HEK293 (cell line): ENCODE measurements around the gene SLC27A3.

Experiments used
- CTCF ChIA-PET: fragments of 350-600 bp; formaldehyde crosslinking; extraction: SDS; loops from one replicate; lab custom pipeline; 2021; ENCODE audit warnings: antibody characterized with exemption; lab: Yijun Ruan, JAX
- POLR2A ChIA-PET: fragments of 300-600 bp; formaldehyde crosslinking; extraction: SDS; loops from one replicate; lab custom pipeline; 2020; ENCODE audit warnings: antibody characterized with exemption, inconsistent platforms; lab: Yijun Ruan, JAX
- H3K27ac ChIP-seq: fragments of 200-500 bp; sonication (Bioruptor generic); 2 replicates; pipeline ENCODE4 v1.5.1; 2014; ENCODE audit warnings: low read depth, low read length, control low read depth, inconsistent platforms; ENCODE audit errors: extremely low read depth
- H3K36me3 ChIP-seq, 2 experiments: fragments of 200-500 bp in 1 of 2; sonication (Bioruptor generic) in 1 of 2; 1 replicate in 1 of 2; 2 replicates in 1 of 2; pipeline ENCODE4 v1.5.1; 2014 to 2017; ENCODE audit warnings: inconsistent platforms in 2 of 2, low read length in 2 of 2; ENCODE audit not compliant: control insufficient read depth in 2 of 2, insufficient read depth in 1 of 2
- H3K4me1 ChIP-seq: fragments of 200-500 bp; sonication (Bioruptor generic); 2 replicates; pipeline ENCODE4 v1.5.1; 2014; ENCODE audit warnings: mild to moderate bottlenecking, low read length, inconsistent platforms; ENCODE audit not compliant: control insufficient read depth, insufficient read depth
- H3K4me3 ChIP-seq: 2 replicates; pipeline ENCODE4 v1.5.1; 2011; ENCODE audit warnings: low read depth, mild to moderate bottlenecking, control low read depth, low read length, moderate library complexity
- H3K9me3 ChIP-seq: fragments of 200-500 bp; sonication (Bioruptor generic); 2 replicates; pipeline ENCODE4 v1.5.1; 2014; ENCODE audit warnings: low read depth, low read length, inconsistent platforms; ENCODE audit not compliant: control insufficient read depth, insufficient read depth
- EGR2 ChIP-seq: fragments of 450-650 bp; formaldehyde crosslinking; IDR thresholded peaks from 2 replicates; pipeline ENCODE4 v1.5.1; 2016; ENCODE audit warnings: low read depth, missing biosample characterization, missing genetic modification characterization
- GLIS2 ChIP-seq: fragments of 450-650 bp; formaldehyde crosslinking; IDR thresholded peaks from 2 replicates; pipeline ENCODE4 v1.5.1; 2016; ENCODE audit warnings: missing biosample characterization, missing genetic modification characterization
- IKZF3 ChIP-seq: fragments of 450-650 bp; IDR thresholded peaks from 2 replicates; pipeline ENCODE4 v1.5.0; 2018; ENCODE audit warnings: missing biosample characterization, mild to moderate bottlenecking, missing genetic modification characterization, moderate library complexity
- KLF7 ChIP-seq: fragments of 450-650 bp; formaldehyde crosslinking; IDR thresholded peaks from 2 replicates; pipeline ENCODE4 v1.5.1; 2016; ENCODE audit warnings: missing biosample characterization, missing genetic modification characterization, borderline replicate concordance
- ZNF16 ChIP-seq: fragments of 450-650 bp; formaldehyde crosslinking; IDR thresholded peaks from 2 replicates; pipeline ENCODE4 v1.5.1; 2016; ENCODE audit warnings: low read depth, missing biosample characterization, missing genetic modification characterization
- ZNF221 ChIP-seq: fragments of 450-650 bp; formaldehyde crosslinking; IDR thresholded peaks from 2 replicates; pipeline ENCODE4 v1.5.1; 2017; ENCODE audit warnings: missing biosample characterization, missing genetic modification characterization, borderline replicate concordance
- ZNF26 ChIP-seq: fragments of 450-650 bp; formaldehyde crosslinking; IDR thresholded peaks from 2 replicates; pipeline ENCODE4 v1.5.1; 2016; ENCODE audit warnings: missing biosample characterization, missing genetic modification characterization
- ZNF555 ChIP-seq: fragments of 450-650 bp; formaldehyde crosslinking; conservative IDR thresholded peaks from 2 replicates; pipeline ENCODE4 v1.5.1; 2017; ENCODE audit warnings: missing biosample characterization, mild to moderate bottlenecking, missing genetic modification characterization, inconsistent platforms
- ZNF776 ChIP-seq: fragments of 450-650 bp; formaldehyde crosslinking; IDR thresholded peaks from 2 replicates; pipeline ENCODE4 v1.5.0; 2017; ENCODE audit warnings: missing biosample characterization, missing genetic modification characterization, borderline replicate concordance
- ZSCAN16 ChIP-seq: fragments of 450-650 bp; formaldehyde crosslinking; IDR thresholded peaks from 2 replicates; pipeline ENCODE4 v1.5.1; 2016; ENCODE audit warnings: missing biosample characterization, missing genetic modification characterization
- TF ChIP-seq, protein P1 (sequence below): fragments of 450-650 bp; formaldehyde crosslinking; IDR thresholded peaks from 2 replicates; pipeline ENCODE4 v1.5.0; 2017; ENCODE audit warnings: missing biosample characterization, missing genetic modification characterization, borderline replicate concordance

Gene SLC27A3

DNA sequence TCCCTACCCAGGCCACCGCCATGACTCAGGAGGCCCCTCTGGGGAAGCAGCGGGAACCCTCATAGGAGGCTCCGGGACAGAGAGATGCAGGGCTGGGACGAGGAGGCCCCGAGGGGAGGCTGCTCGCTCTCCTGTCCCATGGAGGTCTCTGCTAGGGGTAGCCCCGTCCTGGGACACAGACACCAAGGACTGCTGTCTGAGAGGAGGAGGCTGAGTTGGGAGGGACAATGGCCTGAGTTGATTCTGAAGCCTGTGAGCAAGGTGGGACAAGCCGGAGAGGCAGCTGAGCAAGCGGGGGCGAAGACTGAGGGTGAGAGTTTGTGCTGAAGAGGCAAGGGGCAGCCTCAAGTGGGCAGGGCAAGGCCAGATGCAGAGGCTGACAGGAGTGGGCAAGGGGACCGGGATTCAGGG is 17.4 kb downstream of the SLC27A3 start (continued):
- TF ChIP-seq EGR2 (tag by site-specific recombination), result no peak
- TF ChIP-seq, all 188 proteins: peak for 2

GRCh38 chr1:153793261-153793972 is 18.2 kb downstream of the SLC27A3 start:
- ChIA-PET POLR2A (interaction anchor here (1.1 kb wide), 1 partner anchor 197 kb away, joined by 3 read pairs; the partner anchor contains the start of gene RPS27), CTCF (interaction anchor here (0.6 to 1.1 kb wide), 3 partner anchors 27 to 298 kb away, joined by 3 to 5 read pairs (median 3); no protein-coding TSS in a partner anchor)
- Histone ChIP-seq H3K4me3 (no peak overlapping the region), H3K4me1 (no peaks in the 10 kb centered on the region), H3K9me3 (no peaks in the 10 kb centered on the region), H3K36me3 (no peaks in the 10 kb centered on the region), H3K27ac (no peak overlapping the region)
- no peak for TF ChIP-seq ZSCAN16
- TF ChIP-seq ZNF16, result no peak
- no peak for TF ChIP-seq KLF7 (tag by site-specific recombination)
- TF ChIP-seq ZNF776, result no peak
- no peak for TF ChIP-seq ZNF221
- TF ChIP-seq ZNF26 (tag by site-specific recombination), result no peak

DNA sequence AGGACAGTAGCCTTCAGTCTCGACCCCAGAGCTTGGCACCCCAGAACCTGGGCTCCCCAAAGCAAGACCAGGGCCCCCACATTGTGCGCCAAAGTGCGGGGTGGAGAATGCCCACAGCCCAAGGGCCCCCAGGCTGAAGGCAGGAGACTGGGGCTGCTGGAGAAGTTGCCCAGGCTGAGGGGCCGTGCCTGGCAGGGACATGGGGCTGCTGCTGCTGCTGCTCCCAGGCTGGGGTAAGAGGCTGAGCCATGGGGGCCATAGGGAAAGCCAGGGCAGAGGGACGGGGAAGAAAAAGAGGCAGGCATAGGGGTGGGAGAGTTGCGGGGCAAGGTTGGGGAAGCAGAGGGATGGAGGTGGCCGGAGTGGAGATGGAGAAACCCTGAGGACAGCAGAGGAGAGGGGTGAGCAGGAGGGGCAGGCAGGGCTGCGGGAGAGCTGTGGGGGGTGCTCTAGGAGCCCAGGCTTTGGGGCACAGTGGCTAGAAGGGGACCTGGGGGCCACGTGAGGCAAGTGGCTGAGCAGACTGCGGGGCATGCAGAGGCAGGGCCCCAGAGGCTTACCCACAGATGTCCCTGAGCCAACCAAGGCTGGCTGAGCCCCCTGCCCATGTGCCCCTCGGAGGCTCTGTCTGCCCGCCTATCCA is 18.9 kb downstream of the SLC27A3 start:
- H3K36me3 ChIP-seq, result no peaks in the 10 kb centered on the region
- POLR2A ChIA-PET, result no interaction called here

DNA sequence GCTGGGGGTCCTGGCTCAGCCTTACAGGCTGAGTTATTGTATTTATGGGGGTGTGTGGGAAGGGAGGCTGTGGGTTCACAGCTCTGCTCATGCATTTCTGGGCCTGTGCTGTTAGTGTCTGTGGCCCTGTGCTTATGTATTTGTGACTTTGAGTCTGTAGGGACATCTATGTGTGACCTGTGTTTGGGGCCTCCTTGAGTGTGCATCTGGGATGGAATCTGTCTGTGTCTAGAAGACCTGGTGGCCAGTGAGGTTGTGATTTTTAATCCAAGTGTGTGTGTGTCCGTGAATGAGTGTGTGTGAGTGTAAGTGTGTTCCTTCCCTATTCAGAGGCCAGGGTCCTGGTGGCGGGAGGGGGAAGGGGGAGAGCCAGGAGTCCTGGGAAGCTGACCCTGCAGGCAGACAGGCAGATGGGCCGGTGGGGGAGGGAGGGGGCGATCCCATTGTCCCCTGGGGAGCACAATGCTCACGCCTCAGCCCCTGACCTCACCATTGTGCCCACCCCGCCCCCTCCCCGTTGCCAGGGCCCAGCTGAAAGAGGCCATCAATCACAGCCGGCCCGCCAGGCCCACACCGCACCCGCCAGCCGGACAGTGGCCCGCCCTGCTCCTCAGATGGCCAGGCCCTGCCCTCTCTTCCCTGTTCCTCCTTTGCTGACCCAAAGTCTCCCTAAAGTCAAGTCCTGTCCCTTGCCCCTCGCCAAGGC is 19.6 kb downstream of the SLC27A3 start:
- ChIA-PET CTCF (interaction anchor here (0.9 kb wide), 1 partner anchor 194 kb away, joined by 3 read pairs; no protein-coding TSS in a partner anchor), POLR2A (interaction anchor here (1.3 kb wide), 1 partner anchor 196 kb away, joined by 3 read pairs; the partner anchor contains the start of gene RPS27)
- no peaks in the 10 kb centered on the region for H3K9me3 ChIP-seq
- peaks cover 0 to 2% of the 10 kb centered on the region in 2 experiments; a peak in 1 of 3 replicates for H3K36me3 ChIP-seq
- TF ChIP-seq, protein P1, sequence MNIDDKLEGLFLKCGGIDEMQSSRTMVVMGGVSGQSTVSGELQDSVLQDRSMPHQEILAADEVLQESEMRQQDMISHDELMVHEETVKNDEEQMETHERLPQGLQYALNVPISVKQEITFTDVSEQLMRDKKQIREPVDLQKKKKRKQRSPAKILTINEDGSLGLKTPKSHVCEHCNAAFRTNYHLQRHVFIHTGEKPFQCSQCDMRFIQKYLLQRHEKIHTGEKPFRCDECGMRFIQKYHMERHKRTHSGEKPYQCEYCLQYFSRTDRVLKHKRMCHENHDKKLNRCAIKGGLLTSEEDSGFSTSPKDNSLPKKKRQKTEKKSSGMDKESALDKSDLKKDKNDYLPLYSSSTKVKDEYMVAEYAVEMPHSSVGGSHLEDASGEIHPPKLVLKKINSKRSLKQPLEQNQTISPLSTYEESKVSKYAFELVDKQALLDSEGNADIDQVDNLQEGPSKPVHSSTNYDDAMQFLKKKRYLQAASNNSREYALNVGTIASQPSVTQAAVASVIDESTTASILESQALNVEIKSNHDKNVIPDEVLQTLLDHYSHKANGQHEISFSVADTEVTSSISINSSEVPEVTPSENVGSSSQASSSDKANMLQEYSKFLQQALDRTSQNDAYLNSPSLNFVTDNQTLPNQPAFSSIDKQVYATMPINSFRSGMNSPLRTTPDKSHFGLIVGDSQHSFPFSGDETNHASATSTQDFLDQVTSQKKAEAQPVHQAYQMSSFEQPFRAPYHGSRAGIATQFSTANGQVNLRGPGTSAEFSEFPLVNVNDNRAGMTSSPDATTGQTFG (tag by site-specific recombination), result no peak
- TF ChIP-seq EGR2 (tag by site-specific recombination), result peak; percentile 26
- no peak overlapping the region for H3K27ac ChIP-seq
- H3K4me3 ChIP-seq, result no peak overlapping the region
- no peaks in the 10 kb centered on the region for H3K4me1 ChIP-seq

More for the DNA sequence above, 18.9 kb downstream of the SLC27A3 start:
- no peak for TF ChIP-seq ZNF555
- TF ChIP-seq IKZF3 (tag by site-specific recombination), result no peak
- peak; percentile 24; the same call in 1 of the 2 replicates for TF ChIP-seq GLIS2 (tag by site-specific recombination)
- Histone ChIP-seq H3K9me3 (no peaks in the 10 kb centered on the region), H3K4me3 (no peak overlapping the region), H3K27ac (no peak overlapping the region), H3K4me1 (no peaks in the 10 kb centered on the region)
- CTCF ChIA-PET, result interaction anchor here (1.0 kb wide), 1 partner anchor 226 kb away, joined by 3 read pairs; no protein-coding TSS in a partner anchor
